GM21381 (cell line): ENCODE measurements around the gene SERINC1.
"Not testable (repeated sequence)": the region's sequence is repeated elsewhere in the genome, so short reads cannot be mapped to it uniquely, and the experiment has no call there.

Source experiments
- ATAC-seq: cut with Tn5 transposase; IDR thresholded peaks from one replicate; pipeline ENCODE4 v1.9.1; 2021; ENCODE audit warnings: mild to moderate bottlenecking, moderate library complexity; ENCODE audit not compliant: unreplicated experiment

SERINC1 gene

GRCh38 chr6:122471107-122472021 lies at the start of gene SERINC1:
SERINC1 (minus strand) TSS chr6:122471807; CDS start chr6:122471737, 70 bp downstream.
- peak; percentile 99 for ATAC-seq

- no peak for ATAC-seq
Observed at GRCh38 chr6:122511193-122511924, 39.8 kb upstream of the SERINC1 start.

DNA sequence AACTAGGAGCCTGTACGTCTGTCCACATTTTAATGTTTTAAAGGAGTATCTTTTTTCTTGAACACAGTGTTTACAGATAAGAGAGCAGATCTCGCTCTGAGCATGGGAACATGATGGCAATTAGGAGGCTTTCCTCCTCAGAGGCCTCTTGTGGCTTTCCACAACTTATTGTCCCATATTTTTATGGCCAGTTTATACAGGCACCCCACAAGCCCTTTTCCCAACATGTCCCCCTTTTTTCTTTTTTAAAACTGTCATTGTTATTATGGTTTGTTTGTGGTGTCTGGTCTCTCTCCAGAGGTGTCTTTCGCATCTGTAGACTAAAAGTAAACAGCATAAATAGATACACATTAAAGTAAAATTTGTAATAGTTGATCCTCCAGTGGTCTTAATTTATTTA lies 33.6 kb upstream of the SERINC1 start:
- not testable (repeated sequence) for ATAC-seq

DNA sequence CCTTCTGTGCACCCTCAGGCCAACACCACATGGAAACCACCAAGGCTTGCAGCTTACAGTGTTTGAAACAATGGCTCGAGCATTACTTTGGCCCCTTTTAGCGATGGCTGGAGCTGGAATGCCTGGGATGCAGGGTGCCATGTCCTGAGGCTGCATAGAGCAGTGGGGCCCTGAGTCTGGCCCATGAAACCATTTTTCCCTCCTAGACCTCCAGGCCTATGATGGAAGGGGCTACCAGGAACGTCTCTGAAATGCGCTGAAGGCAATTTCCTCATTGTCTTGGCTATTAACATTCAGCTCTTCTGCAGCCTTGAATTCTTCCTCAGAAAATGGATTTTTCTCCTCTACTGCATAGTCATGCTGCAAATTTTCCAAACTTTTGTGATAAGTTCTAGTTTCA lies 29.9 kb upstream of the SERINC1 start:
- no peak for ATAC-seq

DNA sequence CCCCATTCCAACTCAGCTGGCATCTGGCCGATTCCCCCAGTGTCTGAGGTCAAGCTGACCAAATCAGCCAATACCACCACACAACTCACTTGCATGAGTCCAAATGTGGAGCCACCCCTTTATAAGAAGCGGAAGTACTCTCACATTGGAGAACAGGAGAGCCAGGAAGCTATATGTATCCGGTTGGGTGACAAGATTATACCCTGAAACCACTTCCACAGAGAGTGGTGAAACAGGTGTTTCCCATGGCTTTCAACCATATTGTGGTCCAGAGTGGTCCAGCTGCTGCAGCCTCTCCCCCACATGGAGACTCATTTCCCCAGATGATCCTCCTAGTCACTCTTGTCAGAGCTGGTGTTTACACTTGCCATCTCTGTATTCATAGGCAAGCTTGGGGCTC lies 24.0 kb upstream of the SERINC1 start:
- ATAC-seq = peak; percentile 53

DNA sequence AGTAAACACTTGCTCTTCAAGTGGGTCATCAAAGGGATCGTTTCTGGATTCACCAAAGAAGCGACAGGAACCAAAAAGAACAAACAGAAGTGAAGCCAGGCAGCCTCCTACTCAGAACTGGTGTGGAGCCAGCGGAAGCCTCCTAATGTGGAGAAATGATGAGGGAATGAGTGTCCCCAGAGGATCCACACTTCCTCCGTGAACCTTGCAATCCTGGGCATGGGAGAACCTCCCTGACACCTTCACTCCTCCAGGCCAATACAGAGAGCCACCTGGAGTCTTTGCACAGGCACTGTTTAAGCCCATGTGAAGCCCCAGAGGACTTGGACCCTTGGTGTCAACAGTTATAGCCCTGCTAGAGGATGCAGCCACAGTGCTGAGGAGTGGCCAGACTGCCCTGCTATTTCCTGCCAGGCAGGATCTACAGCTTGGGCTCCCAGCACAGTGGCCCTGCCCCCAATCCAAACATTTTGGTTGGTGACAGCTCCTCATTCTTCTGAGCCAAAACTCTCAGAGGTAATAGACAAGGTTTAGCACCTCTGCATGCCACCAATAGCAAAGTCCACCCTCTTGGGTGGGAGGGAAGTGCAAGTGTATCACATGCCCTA lies 23.2 kb upstream of the SERINC1 start:
- ATAC-seq = no peak

DNA sequence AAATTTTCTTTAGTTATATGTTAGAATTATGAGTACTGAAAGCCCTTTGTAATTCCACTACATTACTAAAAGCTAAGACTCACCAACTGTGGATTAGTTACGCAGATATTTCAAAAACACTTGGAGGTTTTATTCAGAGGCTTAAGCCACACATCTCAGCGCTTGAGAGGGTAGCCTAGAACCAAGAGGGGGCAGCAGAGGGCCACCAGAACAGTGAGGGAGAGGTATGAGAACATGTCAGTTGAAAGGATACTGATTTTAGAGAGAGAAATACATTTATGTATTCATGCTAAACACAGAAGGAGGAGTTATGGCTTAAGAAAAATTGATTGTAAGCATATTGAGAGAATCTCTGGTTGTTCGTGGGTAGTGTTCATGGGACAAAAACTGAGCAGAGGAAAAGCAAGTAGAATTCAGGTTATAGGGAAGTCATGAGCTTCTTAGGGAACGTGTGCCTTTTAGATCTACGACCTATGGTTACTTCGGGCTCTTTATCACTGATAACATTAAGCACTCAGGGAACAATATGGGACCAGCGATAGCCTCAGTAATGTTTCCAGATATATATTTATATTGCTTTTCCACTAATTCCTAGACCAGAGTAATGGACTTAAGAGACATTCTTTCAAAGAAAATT lies 20.4 kb upstream of the SERINC1 start:
- peak; percentile 96 for ATAC-seq

DNA sequence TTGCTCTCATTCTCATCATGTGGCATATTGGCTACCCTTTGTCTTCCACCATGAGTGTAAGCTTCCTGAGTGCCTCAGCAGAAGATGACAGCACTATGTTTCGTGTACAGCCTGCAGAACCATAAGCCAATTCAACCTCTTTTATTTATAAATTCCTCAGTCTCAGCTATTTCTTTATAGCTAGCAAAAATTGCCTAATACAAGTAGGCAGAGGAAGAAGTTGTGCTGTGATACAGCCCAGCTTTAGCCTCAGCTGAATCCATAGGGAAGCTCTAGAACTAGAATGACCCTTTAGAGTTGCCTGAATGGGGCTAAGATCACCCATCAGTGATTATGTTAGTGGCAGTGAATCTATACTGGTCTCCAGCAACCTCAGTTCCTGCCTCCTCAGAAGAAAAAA lies 19.0 kb upstream of the SERINC1 start:
- no peak for ATAC-seq

DNA sequence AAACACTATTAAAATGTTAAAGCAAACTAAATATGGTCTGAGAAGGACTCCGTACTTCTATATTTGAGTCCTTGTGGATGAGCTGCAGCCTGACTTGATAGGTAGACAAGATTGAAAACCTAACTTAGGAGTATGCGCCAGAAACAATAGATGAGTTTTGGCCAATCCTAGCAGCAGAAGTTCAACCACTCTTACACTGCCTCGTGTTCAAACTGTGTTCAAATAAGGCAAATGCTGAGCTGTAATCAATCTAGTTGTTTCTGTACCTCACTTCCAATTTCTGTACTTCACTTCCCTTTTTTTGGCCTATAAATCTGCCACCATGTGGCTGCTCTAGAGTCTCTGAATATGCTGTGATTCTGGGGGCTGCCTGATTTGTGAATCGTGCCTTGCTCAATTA lies 13.2 kb upstream of the SERINC1 start:
- ATAC-seq = peak; percentile 87

GRCh38 chr6:122482750-122483080 lies 11.1 kb upstream of the SERINC1 start:
- no peak for ATAC-seq

GRCh38 chr6:122476131-122476530 lies 4.5 kb upstream of the SERINC1 start:
- ATAC-seq = no peak

- peak; percentile 45 for ATAC-seq
Observed at GRCh38 chr6:122472022-122472340, 374 bp upstream of the SERINC1 start.

DNA sequence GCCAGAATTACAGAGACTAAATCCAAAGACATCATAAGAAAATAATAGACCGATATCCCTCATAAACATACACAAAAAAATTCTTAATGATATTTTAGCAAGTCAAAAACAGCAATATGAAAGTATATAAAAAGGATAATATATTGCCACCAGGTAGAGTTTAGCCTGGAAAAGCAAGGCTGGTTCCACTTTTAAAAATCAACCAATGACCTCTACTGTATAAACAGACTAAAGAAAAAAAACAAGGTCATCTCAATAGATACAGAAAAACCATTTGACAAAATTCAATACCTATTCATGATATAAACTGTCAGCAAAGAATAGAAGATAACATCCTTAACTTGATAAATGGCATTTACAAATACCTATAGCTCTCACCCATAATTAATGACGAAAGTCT lies 9.7 kb downstream of the SERINC1 start:
- ATAC-seq = no peak

GRCh38 chr6:122459865-122460416 lies 11.7 kb downstream of the SERINC1 start:
- ATAC-seq = not testable (repeated sequence)

DNA sequence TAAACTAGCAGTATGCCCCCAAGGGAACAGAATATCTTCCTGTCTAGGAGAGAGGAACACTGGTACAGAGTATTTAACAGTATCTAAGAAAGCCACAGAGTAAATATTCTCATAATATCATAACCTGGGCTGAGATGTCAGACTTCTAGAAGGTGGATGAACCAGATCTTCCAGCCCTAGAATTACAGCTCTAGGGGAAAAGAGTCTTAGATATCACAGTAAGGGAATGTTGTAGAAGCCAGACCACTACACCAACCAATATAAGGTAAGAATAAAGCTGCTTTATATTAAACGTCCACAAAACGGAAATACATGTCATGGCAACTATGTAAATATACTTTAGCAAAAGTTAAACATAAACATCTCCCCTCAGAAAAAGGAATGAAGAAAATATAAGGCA lies 12.4 kb downstream of the SERINC1 start:
- no peak for ATAC-seq

DNA sequence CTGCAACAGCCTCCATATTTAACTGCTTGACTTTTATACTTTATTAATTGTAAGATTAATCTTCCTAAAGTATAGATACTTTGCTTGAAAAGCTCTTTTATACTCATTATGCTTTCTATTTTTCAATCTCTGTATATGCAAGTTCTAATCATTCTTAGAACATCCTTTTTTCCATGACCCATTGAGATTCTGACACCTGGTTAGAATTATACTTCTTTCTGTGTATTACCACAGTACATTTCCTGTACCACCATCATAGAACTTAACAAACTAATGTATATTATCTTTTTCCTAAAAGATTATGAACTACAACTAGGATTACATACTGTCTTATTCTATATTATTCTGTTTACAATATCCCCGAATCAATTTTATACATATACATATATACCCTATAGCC lies 13.5 kb downstream of the SERINC1 start:
- ATAC-seq = no peak

- ATAC-seq = not testable (repeated sequence)
Observed at GRCh38 chr6:122455116-122455515, 16.5 kb downstream of the SERINC1 start.

DNA sequence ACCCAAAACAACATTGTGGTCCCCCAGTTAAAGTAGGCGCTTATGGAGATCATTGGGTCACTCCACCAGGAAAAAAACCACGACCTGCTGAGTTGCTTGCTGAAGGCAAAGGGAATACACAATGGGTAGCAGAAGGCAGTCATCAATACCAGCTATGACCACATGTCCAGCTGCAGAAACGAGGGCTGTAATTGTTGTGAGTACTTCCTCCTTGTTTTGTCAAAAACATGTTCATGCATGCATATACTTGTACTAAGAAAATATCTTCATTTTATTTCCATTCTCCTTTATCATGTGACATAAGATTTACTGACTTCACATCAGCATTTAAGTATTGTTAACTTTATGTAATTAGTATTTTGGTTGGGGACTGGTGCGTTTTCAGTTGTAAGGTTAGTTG lies 16.9 kb downstream of the SERINC1 start:
- ATAC-seq = no peak

DNA sequence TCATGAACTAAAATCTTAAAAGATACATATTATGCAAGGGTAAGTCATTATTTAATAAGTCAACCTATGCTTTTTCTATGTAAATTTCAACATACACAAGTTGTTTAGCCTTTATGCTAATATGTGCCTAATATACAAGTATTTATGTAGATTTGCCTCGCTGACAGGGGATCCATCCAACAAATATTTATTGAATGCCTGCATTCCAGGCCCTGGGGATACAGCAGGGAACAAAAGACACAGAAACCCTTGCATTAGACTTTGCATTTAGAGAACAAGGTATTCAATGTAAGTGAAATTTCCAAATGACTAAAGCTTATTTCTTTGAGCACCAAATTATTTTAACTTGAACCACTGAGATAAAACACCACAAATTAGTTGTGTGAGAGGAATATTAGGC lies 19.1 kb downstream of the SERINC1 start:
- no peak for ATAC-seq

- no peak for ATAC-seq
Observed at GRCh38 chr6:122449069-122449468, 22.5 kb downstream of the SERINC1 start.

GRCh38 chr6:122445274-122445673 lies 26.3 kb downstream of the SERINC1 start:
- no peak for ATAC-seq
